ENCODE data around the gene ADGRF3. TPM values are rescaled to one million over a fixed set of nuclear protein-coding genes. Genes with fewer than 3 reads are reported as not detected.

The ADGRF3 gene
- total and polyA plus RNA-seq, 9 of the 15 experiments (the other 6 are each of a cell fraction or from before 2014, with no cell fraction given) = 0.04 to 0.54 (median 0.16) TPM; not detected in 2

DNA sequence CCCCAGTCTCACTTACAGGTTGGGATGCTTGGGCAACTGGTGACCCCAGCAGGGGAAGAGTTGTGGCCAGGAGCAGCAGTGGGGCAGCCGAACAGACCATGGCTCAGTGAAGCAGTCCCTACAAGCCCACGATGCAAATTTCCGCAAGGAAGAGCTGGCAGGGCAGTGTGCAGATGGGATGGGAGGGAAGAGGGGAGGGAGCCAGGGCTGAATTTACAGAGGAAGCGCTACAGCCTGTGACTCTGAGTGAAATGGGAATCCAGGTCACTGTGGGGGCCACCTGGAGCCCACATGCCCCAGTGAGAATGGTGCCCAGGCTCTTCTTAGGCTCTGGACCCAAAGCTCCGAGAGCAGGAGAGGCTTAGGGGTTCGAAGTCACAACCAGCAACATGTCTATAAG lies 27.6 kb downstream of the ADGRF3 start:
- H3K9ac ChIP-seq (ENCODE audit: insufficient read depth in 1 of 2, low read depth in 2 of 2, low read length in 2 of 2) = peak overlapping the region in 1 of 2 experiments; percentile 18; a peak in 1 of 4 replicates
- H2AFZ ChIP-seq (ENCODE audit: low read depth, low read length) = no peak overlapping the region
- BruUV-seq (replicated peaks) = no TSS peak
- no peaks in the 10 kb centered on the region for H3K9me3 ChIP-seq (replicated peaks; ENCODE audit: control insufficient read depth, insufficient read depth, low read depth, low read length)
- FAIRE-seq = no peak
- peaks cover 3% of the 10 kb centered on the region for H3K9me1 ChIP-seq (ENCODE audit: control insufficient read depth, insufficient read depth, low read length)
- WGBS (ENCODE audit: insufficient coverage, low coverage, missing lambda C conversion rate) = 5% methylated on average over 5 of the region's 6 CpGs
- H3K4me1 ChIP-seq (replicated peaks in 1 of 2; ENCODE audit: control insufficient read depth in 2 of 2, insufficient read depth in 2 of 2, low read length in 2 of 2) = peaks cover 15 to 24% of the 10 kb centered on the region in 2 experiments
- POLR2A ChIA-PET = interaction anchor here (0.6 to 1.0 kb wide), 2 partner anchors 14 to 81 kb away, joined by 3 read pairs; no protein-coding TSS in a partner anchor
- no peak overlapping the region for H3K4me2 ChIP-seq (ENCODE audit: insufficient read depth, low read length)
- no peak for DNase-seq (ENCODE audit: extremely low read depth in 1 of 4, low spot score in 3 of 4)
- in situ Hi-C loops (cut with MboI) (no loop called here), intact Hi-C loops (cut with micrococcal nuclease) (no loop called here)
- H3K27ac ChIP-seq (ENCODE audit: extremely low read depth, low read depth, low read length) = no peak overlapping the region
- H4K20me1 ChIP-seq (replicated peaks; ENCODE audit: control insufficient read depth, insufficient read depth, low read length) = no peaks in the 10 kb centered on the region
- peaks cover 0 to 5% of the 10 kb centered on the region in 2 experiments; a peak in 1 of 5 replicates for H3K27me3 ChIP-seq (ENCODE audit: control insufficient read depth in 2 of 2, insufficient read depth in 2 of 2, low read length in 2 of 2)
- CTCF ChIA-PET (ENCODE audit: low intra/inter-chr PET ratio) = no interaction called here
- H3K36me3 ChIP-seq (ENCODE audit: control insufficient read depth, insufficient read depth, low read length) = no peaks in the 10 kb centered on the region
- no peak for ATAC-seq
- no peaks in the 10 kb centered on the region for H3K79me2 ChIP-seq (ENCODE audit: control insufficient read depth, insufficient read depth, low read length)
- no peak overlapping the region for H3K4me3 ChIP-seq
- TF ChIP-seq, protein P1, sequence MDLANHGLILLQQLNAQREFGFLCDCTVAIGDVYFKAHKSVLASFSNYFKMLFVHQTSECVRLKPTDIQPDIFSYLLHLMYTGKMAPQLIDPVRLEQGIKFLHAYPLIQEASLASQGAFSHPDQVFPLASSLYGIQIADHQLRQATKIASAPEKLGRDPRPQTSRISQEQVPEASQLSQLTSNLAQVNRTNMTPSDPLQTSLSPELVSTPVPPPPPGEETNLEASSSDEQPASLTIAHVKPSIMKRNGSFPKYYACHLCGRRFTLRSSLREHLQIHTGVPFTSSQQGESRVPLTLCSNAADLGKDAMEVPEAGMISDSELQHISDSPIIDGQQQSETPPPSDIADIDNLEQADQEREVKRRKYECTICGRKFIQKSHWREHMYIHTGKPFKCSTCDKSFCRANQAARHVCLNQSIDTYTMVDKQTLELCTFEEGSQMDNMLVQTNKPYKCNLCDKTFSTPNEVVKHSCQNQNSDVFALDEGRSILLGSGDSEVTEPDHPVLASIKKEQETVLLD (IDR thresholded peaks at IDR 0.05) = no peak
- TF ChIP-seq ZSCAN29 (IDR thresholded peaks at IDR 0.05) (no peak), ZNF699 (CRISPR knock-in tag; IDR thresholded peaks at IDR 0.05; ENCODE audit: insufficient replicate concordance) (no peak), NFATC3 (IDR thresholded peaks at IDR 0.05) (no peak), GATAD2A (IDR thresholded peaks at IDR 0.05) (no peak), YY1 (IDR thresholded peaks at IDR 0.05; ENCODE audit: borderline replicate concordance in 1 of 3, control insufficient read depth in 1 of 3, extremely low read depth in 1 of 3, insufficient read depth in 3 of 3, insufficient read length in 1 of 3, insufficient replicate concordance in 2 of 3, low read depth in 1 of 3, low read length in 2 of 3) (no peak), ZNF239 (CRISPR knock-in tag; IDR thresholded peaks at IDR 0.05) (no peak), SMARCC2 (IDR thresholded peaks at IDR 0.05; ENCODE audit: low read depth) (no peak)
- TF ChIP-seq, protein P2, sequence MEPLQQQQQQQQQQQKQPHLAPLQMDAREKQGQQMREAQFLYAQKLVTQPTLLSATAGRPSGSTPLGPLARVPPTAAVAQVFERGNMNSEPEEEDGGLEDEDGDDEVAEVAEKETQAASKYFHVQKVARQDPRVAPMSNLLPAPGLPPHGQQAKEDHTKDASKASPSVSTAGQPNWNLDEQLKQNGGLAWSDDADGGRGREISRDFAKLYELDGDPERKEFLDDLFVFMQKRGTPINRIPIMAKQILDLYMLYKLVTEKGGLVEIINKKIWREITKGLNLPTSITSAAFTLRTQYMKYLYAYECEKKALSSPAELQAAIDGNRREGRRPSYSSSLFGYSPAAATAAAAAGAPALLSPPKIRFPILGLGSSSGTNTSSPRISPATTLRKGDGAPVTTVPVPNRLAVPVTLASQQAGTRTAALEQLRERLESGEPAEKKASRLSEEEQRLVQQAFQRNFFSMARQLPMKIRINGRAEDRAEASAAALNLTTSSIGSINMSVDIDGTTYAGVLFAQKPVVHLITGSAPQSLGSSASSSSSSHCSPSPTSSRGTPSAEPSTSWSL (CRISPR knock-in tag; IDR thresholded peaks at IDR 0.05; ENCODE audit: borderline replicate concordance) = no peak
- TF ChIP-seq, protein P3, sequence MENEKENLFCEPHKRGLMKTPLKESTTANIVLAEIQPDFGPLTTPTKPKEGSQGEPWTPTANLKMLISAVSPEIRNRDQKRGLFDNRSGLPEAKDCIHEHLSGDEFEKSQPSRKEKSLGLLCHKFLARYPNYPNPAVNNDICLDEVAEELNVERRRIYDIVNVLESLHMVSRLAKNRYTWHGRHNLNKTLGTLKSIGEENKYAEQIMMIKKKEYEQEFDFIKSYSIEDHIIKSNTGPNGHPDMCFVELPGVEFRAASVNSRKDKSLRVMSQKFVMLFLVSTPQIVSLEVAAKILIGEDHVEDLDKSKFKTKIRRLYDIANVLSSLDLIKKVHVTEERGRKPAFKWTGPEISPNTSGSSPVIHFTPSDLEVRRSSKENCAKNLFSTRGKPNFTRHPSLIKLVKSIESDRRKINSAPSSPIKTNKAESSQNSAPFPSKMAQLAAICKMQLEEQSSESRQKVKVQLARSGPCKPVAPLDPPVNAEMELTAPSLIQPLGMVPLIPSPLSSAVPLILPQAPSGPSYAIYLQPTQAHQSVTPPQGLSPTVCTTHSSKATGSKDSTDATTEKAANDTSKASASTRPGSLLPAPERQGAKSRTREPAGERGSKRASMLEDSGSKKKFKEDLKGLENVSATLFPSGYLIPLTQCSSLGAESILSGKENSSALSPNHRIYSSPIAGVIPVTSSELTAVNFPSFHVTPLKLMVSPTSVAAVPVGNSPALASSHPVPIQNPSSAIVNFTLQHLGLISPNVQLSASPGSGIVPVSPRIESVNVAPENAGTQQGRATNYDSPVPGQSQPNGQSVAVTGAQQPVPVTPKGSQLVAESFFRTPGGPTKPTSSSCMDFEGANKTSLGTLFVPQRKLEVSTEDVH (IDR thresholded peaks at IDR 0.05; ENCODE audit: low read depth, partially characterized antibody) = no peak
- TF ChIP-seq, protein P4, sequence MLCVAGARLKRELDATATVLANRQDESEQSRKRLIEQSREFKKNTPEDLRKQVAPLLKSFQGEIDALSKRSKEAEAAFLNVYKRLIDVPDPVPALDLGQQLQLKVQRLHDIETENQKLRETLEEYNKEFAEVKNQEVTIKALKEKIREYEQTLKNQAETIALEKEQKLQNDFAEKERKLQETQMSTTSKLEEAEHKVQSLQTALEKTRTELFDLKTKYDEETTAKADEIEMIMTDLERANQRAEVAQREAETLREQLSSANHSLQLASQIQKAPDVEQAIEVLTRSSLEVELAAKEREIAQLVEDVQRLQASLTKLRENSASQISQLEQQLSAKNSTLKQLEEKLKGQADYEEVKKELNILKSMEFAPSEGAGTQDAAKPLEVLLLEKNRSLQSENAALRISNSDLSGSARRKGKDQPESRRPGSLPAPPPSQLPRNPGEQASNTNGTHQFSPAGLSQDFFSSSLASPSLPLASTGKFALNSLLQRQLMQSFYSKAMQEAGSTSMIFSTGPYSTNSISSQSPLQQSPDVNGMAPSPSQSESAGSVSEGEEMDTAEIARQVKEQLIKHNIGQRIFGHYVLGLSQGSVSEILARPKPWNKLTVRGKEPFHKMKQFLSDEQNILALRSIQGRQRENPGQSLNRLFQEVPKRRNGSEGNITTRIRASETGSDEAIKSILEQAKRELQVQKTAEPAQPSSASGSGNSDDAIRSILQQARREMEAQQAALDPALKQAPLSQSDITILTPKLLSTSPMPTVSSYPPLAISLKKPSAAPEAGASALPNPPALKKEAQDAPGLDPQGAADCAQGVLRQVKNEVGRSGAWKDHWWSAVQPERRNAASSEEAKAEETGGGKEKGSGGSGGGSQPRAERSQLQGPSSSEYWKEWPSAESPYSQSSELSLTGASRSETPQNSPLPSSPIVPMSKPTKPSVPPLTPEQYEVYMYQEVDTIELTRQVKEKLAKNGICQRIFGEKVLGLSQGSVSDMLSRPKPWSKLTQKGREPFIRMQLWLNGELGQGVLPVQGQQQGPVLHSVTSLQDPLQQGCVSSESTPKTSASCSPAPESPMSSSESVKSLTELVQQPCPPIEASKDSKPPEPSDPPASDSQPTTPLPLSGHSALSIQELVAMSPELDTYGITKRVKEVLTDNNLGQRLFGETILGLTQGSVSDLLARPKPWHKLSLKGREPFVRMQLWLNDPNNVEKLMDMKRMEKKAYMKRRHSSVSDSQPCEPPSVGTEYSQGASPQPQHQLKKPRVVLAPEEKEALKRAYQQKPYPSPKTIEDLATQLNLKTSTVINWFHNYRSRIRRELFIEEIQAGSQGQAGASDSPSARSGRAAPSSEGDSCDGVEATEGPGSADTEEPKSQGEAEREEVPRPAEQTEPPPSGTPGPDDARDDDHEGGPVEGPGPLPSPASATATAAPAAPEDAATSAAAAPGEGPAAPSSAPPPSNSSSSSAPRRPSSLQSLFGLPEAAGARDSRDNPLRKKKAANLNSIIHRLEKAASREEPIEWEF (CRISPR knock-in tag; IDR thresholded peaks at IDR 0.05) = no peak
